Cardiac fibroblast (primary cell): ENCODE data around the gene GRPEL2.

Experiments
- DNase-seq, 2 donors: peaks; one replicate each; pipeline versions ENCODE4 v3.0.0 to v3.0.0-alpha.2; 2010; ENCODE audit warnings: low read depth in 2 of 2
- H3K4me3 ChIP-seq, 2 donors: replicated peaks in 1 of 2; 1 replicate in 1 of 2; 2 replicates in 1 of 2; pipeline ENCODE4 v1.5.1; 2011; ENCODE audit warnings: low read depth in 2 of 2, low read length in 2 of 2, mild to moderate bottlenecking in 2 of 2, moderate library complexity in 1 of 2
- CTCF ChIP-seq: IDR thresholded peaks from one replicate; pipeline ENCODE4 v1.5.1; 2011; ENCODE audit warnings: low read depth, mild to moderate bottlenecking, low read length, inconsistent platforms

The GRPEL2 gene

DNA sequence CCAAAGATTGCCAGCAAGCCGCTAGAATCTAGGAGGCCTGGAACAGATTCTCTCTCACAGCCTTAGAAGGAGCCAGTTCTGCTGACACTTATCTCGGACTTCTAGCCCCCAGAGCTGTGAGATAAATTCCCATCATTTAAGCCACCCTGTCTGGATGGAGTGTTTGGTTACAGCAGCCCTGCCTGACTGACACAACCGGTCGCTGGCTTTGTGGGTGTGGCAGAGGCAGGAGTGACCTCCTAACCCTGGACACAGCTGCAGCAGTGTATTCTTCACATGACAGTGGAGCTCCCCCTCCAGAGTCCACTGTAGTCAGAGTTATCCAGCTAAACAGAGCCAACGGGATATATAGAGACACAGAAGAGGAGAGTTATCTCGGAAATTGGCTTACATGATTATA lies 55.0 kb downstream of the GRPEL2 start:
- no peak for TF ChIP-seq CTCF

DNA sequence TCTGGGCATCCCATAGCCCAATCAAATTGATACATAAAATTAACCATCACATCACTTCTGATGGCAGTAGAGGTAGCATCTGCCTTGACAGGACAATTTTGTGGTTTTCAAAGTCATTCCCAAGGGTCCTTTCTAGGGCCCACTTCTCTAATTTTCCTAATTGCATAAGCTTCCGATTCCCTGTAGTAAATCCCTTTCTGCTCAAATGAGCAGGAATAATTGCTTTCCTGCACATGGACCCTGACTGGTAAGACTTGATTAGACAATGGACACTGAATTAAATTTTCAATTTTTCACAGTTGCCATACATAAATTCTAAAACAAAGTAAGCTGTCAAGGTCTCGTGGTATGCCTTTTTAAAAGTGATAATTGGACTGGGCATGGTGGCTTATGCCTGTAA lies 55.8 kb downstream of the GRPEL2 start:
- no peak overlapping the region for H3K4me3 ChIP-seq
- no peak for DNase-seq
- no peak for TF ChIP-seq CTCF

More for the DNA sequence above, 55.0 kb downstream of the GRPEL2 start:
- DNase-seq = no peak
- no peak overlapping the region for H3K4me3 ChIP-seq

DNA sequence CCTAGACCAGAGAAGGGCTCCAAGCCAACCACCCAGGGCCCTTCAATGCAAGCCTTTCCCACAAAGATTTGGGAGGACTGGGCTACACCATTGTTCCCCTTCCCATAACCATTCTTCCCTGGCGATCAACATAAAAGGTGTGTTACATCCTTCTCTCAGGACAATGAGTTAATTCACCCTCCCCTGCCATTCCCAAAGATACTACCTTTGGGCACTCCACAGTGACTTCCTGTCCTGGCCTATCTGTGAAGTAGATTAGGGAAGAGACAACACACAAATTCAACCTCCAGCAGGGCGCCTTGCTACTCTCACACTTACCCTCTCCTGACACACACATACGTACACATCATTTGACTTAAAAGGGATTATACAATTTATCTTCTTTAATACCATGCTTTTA lies 57.0 kb downstream of the GRPEL2 start:
- no peak overlapping the region for H3K4me3 ChIP-seq
- no peak for DNase-seq
- TF ChIP-seq CTCF = no peak
